ENCODE results near the gene EIF4E. TPM values are rescaled to one million over a fixed set of nuclear protein-coding genes. Genes with fewer than 3 reads are reported as not detected.
"Not testable (repeated sequence)": the region's sequence is repeated elsewhere in the genome, so short reads cannot be mapped to it uniquely, and the experiment has no call there.

EIF4E gene
- polyA plus RNA-seq, 1 donor from 2014 or later, result 189 TPM

- H3K79me2 ChIP-seq (replicated peaks; ENCODE audit: insufficient read depth, low read length), result peaks cover 83% of the 10 kb centered on the region
- H3K27me3 ChIP-seq (ENCODE audit: insufficient read depth, low read depth, low read length); H4K20me1 ChIP-seq (ENCODE audit: insufficient read depth); H2AFZ ChIP-seq (ENCODE audit: low read depth, low read length); H3K4me2 ChIP-seq (ENCODE audit: low read length); H3K4me3 ChIP-seq (ENCODE audit: low read length); H3K27ac ChIP-seq (ENCODE audit: low read length); H3K9me3 ChIP-seq (ENCODE audit: low read length); H3K36me3 ChIP-seq (ENCODE audit: insufficient read depth, low read length); H3K9me2 ChIP-seq (ENCODE audit: insufficient read depth, low read length); H3F3A ChIP-seq (ENCODE audit: insufficient read depth, low read length, poor library complexity, severe bottlenecking); H3K9ac ChIP-seq (ENCODE audit: low read length): not testable (repeated sequence)
Observed at GRCh38 chr4:98910728-98911127, 18.2 kb downstream of the EIF4E start.

- H3K9ac ChIP-seq (ENCODE audit: low read length), result no peak overlapping the region
- no peaks in the 10 kb centered on the region for H4K20me1 ChIP-seq (ENCODE audit: insufficient read depth)
- H3K9me2 ChIP-seq (ENCODE audit: insufficient read depth, low read length), result no peaks in the 10 kb centered on the region
- no peaks in the 10 kb centered on the region for H3K9me3 ChIP-seq (ENCODE audit: low read length)
- H3K36me3 ChIP-seq (ENCODE audit: insufficient read depth, low read length), result no peaks in the 10 kb centered on the region
- H3K4me3 ChIP-seq (ENCODE audit: low read length), result no peak overlapping the region
- H3K27ac ChIP-seq (ENCODE audit: low read length), result no peak overlapping the region
- H3K4me2 ChIP-seq (ENCODE audit: low read length), result no peak overlapping the region
- H3F3A ChIP-seq (ENCODE audit: insufficient read depth, low read length, poor library complexity, severe bottlenecking), result no peaks in the 10 kb centered on the region
- H3K79me2 ChIP-seq (replicated peaks; ENCODE audit: insufficient read depth, low read length), result peaks cover 86% of the 10 kb centered on the region
- no peak overlapping the region for H2AFZ ChIP-seq (ENCODE audit: low read depth, low read length)
- TF ChIP-seq POLR2AphosphoS5 (IDR thresholded peaks at IDR 0.05) (no peak), REST (IDR thresholded peaks at IDR 0.05; ENCODE audit: borderline replicate concordance) (no peak), EZH2 (IDR thresholded peaks at IDR 0.05; ENCODE audit: borderline replicate concordance, insufficient read depth, low read length, poor library complexity, severe bottlenecking) (no peak), RAD21 (conservative IDR thresholded peaks at IDR 0.05) (no peak), SMC3 (conservative IDR thresholded peaks at IDR 0.05; ENCODE audit: poor library complexity) (no peak), TAF1 (IDR thresholded peaks at IDR 0.05; ENCODE audit: low read depth) (no peak), CTCF (IDR thresholded peaks at IDR 0.05; ENCODE audit: poor library complexity, severe bottlenecking) (no peak), EP300 (conservative IDR thresholded peaks at IDR 0.05; ENCODE audit: poor library complexity, severe bottlenecking) (no peak), MXI1 (conservative IDR thresholded peaks at IDR 0.05; ENCODE audit: poor library complexity, severe bottlenecking) (no peak)
- no peaks in the 10 kb centered on the region for H3K27me3 ChIP-seq (ENCODE audit: insufficient read depth, low read depth, low read length)
Observed at GRCh38 chr4:98909646-98910401, 19.1 kb downstream of the EIF4E start.
